Fibroblast of lung (primary cell): ENCODE measurements around the gene PSMD1. TPM values are rescaled to one million over a fixed set of nuclear protein-coding genes. Genes with fewer than 3 reads are reported as not detected.

ENCODE experiments used
- DNase-seq, 2 donors: peaks; one replicate each; pipeline versions ENCODE4 v3.0.0 to v3.0.0-alpha.2; 2010; ENCODE audit warnings: low read depth in 2 of 2
- H2AFZ ChIP-seq: 2 replicates; pipeline ENCODE4 v1.5.1; 2012; ENCODE audit warnings: low read length, control low read depth, inconsistent platforms
- H3K27ac ChIP-seq: 2 replicates; pipeline ENCODE4 v1.5.1; 2011; ENCODE audit warnings: low read length, control low read depth; ENCODE audit not compliant: insufficient read depth
- H3K27me3 ChIP-seq: 2 replicates; pipeline ENCODE4 v1.5.1; 2011; ENCODE audit warnings: mild to moderate bottlenecking, low read length; ENCODE audit not compliant: control insufficient read depth, insufficient read depth
- H3K36me3 ChIP-seq: 2 replicates; pipeline ENCODE4 v1.5.1; 2011; ENCODE audit warnings: low read length; ENCODE audit not compliant: control insufficient read depth, insufficient read depth
- H3K4me1 ChIP-seq: 2 replicates; pipeline ENCODE4 v1.5.1; 2011; ENCODE audit warnings: low read length; ENCODE audit not compliant: control insufficient read depth, insufficient read depth; ENCODE audit errors: extremely low read depth
- H3K4me2 ChIP-seq: 2 replicates; pipeline ENCODE4 v1.5.1; 2011; ENCODE audit warnings: low read length, control low read depth; ENCODE audit not compliant: insufficient read depth; ENCODE audit errors: extremely low read depth
- H3K4me3 ChIP-seq, 4 experiments: fragments of 200-600 bp in 1 of 4; sonication (generic) in 1 of 4; replicated peaks in 1 of 4; 2 replicates each; pipeline ENCODE4 v1.5.1; 2011 to 2016; ENCODE audit warnings: low read length in 4 of 4, low read depth in 3 of 4, mild to moderate bottlenecking in 3 of 4, control low read depth in 2 of 4, inconsistent platforms in 1 of 4, mixed read lengths in 1 of 4; ENCODE audit not compliant: insufficient read depth in 1 of 4; ENCODE audit errors: control extremely low read depth in 1 of 4
- H3K79me2 ChIP-seq: 2 replicates; pipeline ENCODE4 v1.5.1; 2012; ENCODE audit warnings: mild to moderate bottlenecking, low read length, inconsistent platforms; ENCODE audit not compliant: control insufficient read depth, insufficient read depth
- H3K9ac ChIP-seq: 2 replicates; pipeline ENCODE4 v1.5.1; 2011; ENCODE audit warnings: mild to moderate bottlenecking, low read length, control low read depth; ENCODE audit not compliant: insufficient read depth
- H3K9me3 ChIP-seq: 2 replicates; pipeline ENCODE4 v1.5.1; 2012; ENCODE audit warnings: low read depth, low read length; ENCODE audit not compliant: control insufficient read depth, insufficient read depth
- H4K20me1 ChIP-seq: 2 replicates; pipeline ENCODE4 v1.5.1; 2011; ENCODE audit warnings: low read length; ENCODE audit not compliant: control insufficient read depth, insufficient read depth; ENCODE audit errors: extremely low read depth
- CTCF ChIP-seq, 2 donors: IDR thresholded peaks in 1 of 2; conservative IDR thresholded peaks in 1 of 2; 1 replicate in 1 of 2; 2 replicates in 1 of 2; pipeline ENCODE4 v1.5.1; 2011 to 2012; ENCODE audit warnings: low read length in 2 of 2, control low read depth in 1 of 2, inconsistent platforms in 1 of 2, low read depth in 1 of 2, mild to moderate bottlenecking in 1 of 2
- EZH2 ChIP-seq: IDR thresholded peaks from 2 replicates; pipeline ENCODE4 v1.5.1; 2012; ENCODE audit warnings: low read length, control low read depth, mild to moderate bottlenecking; ENCODE audit errors: missing control alignments
- polyA plus RNA-seq, 2 donors: library from polyadenylated mRNA; depleted of rRNA in 1 of 2; stranded (reverse) in 1 of 2; unstranded in 1 of 2; fragments of >200 nt; gene quantifications; 2 replicates each; pipeline ENCODE4 v1.2.1, GENCODE V29; 2011 to 2012; ENCODE audit warnings: missing spikeins in 1 of 2
- total RNA-seq: library from RNA; depleted of rRNA; stranded (reverse); fragments of >200 nt; gene quantifications from 2 replicates; pipeline ENCODE4 v1.2.1, GENCODE V29; 2014

PSMD1 gene
- total and polyA plus RNA-seq, 2 donors (not counting 1 experiment from before 2014, with no cell fraction given), result 125 to 144 TPM

- Histone ChIP-seq H3K36me3 (no peaks in the 10 kb centered on the region), H3K27ac (no peak overlapping the region), H3K9me3 (no peaks in the 10 kb centered on the region), H3K27me3 (no peaks in the 10 kb centered on the region), H3K79me2 (peaks cover 10% of the 10 kb centered on the region), H3K4me3 (peak overlapping the region; percentile 38 to 68 (median 58)), H4K20me1 (no peaks in the 10 kb centered on the region), H3K4me2 (peak overlapping the region; percentile 98), H2AFZ (peak overlapping the region; percentile 94), H3K9ac (no peak overlapping the region), H3K4me1 (no peaks in the 10 kb centered on the region)
- peak; percentile 75 to 79 for DNase-seq
- TF ChIP-seq EZH2 (no peak), CTCF (conservative IDR thresholded peaks at IDR 0.05 in 1 of 2, IDR thresholded peaks at IDR 0.05 in 1 of 2; ENCODE audit: low read depth in 1 of 2, low read length in 2 of 2) (peak; percentile 85 to 92)
These were observed 3.9 kb upstream of the PSMD1 start for GRCh38 chr2:231052494-231053451.

- no peak for DNase-seq
- Histone ChIP-seq H2AFZ (peak overlapping the region; percentile 18), H3K4me1 (peaks cover 2% of the 10 kb centered on the region)
These were observed 2.8 kb upstream of the PSMD1 start for GRCh38 chr2:231053846-231054245.

More at GRCh38 chr2:231053846-231054245, 2.8 kb upstream of the PSMD1 start:
- H3K4me2 ChIP-seq, result no peak overlapping the region
- H3K9ac ChIP-seq, result no peak overlapping the region
- H3K27ac ChIP-seq, result no peak overlapping the region
- H3K36me3 ChIP-seq, result no peaks in the 10 kb centered on the region
- no peaks in the 10 kb centered on the region for H4K20me1 ChIP-seq
- no peaks in the 10 kb centered on the region for H3K9me3 ChIP-seq
- H3K4me3 ChIP-seq, result no peak overlapping the region
- TF ChIP-seq EZH2 (no peak), CTCF (conservative IDR thresholded peaks at IDR 0.05 in 1 of 2, IDR thresholded peaks at IDR 0.05 in 1 of 2; ENCODE audit: low read depth in 1 of 2, low read length in 2 of 2) (no peak)
- H3K27me3 ChIP-seq, result no peaks in the 10 kb centered on the region
- H3K79me2 ChIP-seq, result peaks cover 21% of the 10 kb centered on the region
